Ascending aorta (tissue), 2 donors: ENCODE measurements around the gene C1QA. TPM values are rescaled to one million over a fixed set of nuclear protein-coding genes. Genes with fewer than 3 reads are reported as not detected.

Experiments
- DNase-seq, 2 donors: peaks; one replicate each; pipeline ENCODE4 v3.0.0-alpha.2; 2019; ENCODE audit warnings: low spot score in 2 of 2
- H3K27ac ChIP-seq, 2 donors: fragments of 200-600 bp; sonication (generic); one replicate each; pipeline ENCODE4 v1.5.1; 2016 to 2017; ENCODE audit warnings: mild to moderate bottlenecking in 1 of 2
- H3K27me3 ChIP-seq: fragments of 200-600 bp; sonication (generic); one replicate; pipeline ENCODE4 v1.5.1; 2017
- H3K36me3 ChIP-seq, 2 donors: fragments of 200-600 bp; sonication (generic); one replicate each; pipeline ENCODE4 v1.5.1; 2016
- H3K4me1 ChIP-seq, 2 donors: fragments of 200-600 bp; sonication (generic); one replicate each; pipeline ENCODE4 v1.5.1; 2016 to 2017; ENCODE audit warnings: mild to moderate bottlenecking in 1 of 2
- H3K4me3 ChIP-seq, 2 donors: fragments of 200-600 bp; sonication (generic); one replicate each; pipeline ENCODE4 v1.5.1; 2016 to 2017; ENCODE audit warnings: mild to moderate bottlenecking in 1 of 2
- H3K9me3 ChIP-seq, 2 donors: fragments of 200-600 bp; sonication (generic); one replicate each; pipeline ENCODE4 v1.5.1; 2016
- intact Hi-C: fragments of 100-400 bp; cut with DNase I; formaldehyde crosslinking; loops from one replicate; pipeline ENCODE4 v1.15.1; 2023
- total RNA-seq: library from RNA; depleted of rRNA; stranded (reverse); fragments of >200 nt; gene quantifications from one replicate; pipeline ENCODE4 v1.1.0, GENCODE V29; 2016
- TF ChIP-seq, protein P1 (sequence below), 3 experiments: fragments of 200-600 bp in 2 of 3; fragments of 450-650 bp in 1 of 3; sonication (generic) in 2 of 3; IDR thresholded peaks; one replicate each; pipeline ENCODE4 v1.5.1; 2016 to 2019; ENCODE audit warnings: antibody characterized with exemption in 3 of 3, mild to moderate bottlenecking in 1 of 3, moderate library complexity in 1 of 3

The C1QA gene
- total RNA-seq, 1 donor from 2014 or later: 202 TPM

- Histone ChIP-seq H3K4me1 (no peaks in the 10 kb centered on the region), H3K36me3 (no peaks in the 10 kb centered on the region), H3K27me3 (peaks cover 3% of the 10 kb centered on the region), H3K4me3 (no peak overlapping the region), H3K9me3 (no peaks in the 10 kb centered on the region), H3K27ac (no peak overlapping the region)
- TF ChIP-seq, protein P1, sequence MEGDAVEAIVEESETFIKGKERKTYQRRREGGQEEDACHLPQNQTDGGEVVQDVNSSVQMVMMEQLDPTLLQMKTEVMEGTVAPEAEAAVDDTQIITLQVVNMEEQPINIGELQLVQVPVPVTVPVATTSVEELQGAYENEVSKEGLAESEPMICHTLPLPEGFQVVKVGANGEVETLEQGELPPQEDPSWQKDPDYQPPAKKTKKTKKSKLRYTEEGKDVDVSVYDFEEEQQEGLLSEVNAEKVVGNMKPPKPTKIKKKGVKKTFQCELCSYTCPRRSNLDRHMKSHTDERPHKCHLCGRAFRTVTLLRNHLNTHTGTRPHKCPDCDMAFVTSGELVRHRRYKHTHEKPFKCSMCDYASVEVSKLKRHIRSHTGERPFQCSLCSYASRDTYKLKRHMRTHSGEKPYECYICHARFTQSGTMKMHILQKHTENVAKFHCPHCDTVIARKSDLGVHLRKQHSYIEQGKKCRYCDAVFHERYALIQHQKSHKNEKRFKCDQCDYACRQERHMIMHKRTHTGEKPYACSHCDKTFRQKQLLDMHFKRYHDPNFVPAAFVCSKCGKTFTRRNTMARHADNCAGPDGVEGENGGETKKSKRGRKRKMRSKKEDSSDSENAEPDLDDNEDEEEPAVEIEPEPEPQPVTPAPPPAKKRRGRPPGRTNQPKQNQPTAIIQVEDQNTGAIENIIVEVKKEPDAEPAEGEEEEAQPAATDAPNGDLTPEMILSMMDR (IDR thresholded peaks at IDR 0.05): no peak
- intact Hi-C loops: no loop called here
- DNase-seq: no peak
These were observed 30.3 kb upstream of the C1QA start for GRCh38 chr1:22606161-22606560.

DNA sequence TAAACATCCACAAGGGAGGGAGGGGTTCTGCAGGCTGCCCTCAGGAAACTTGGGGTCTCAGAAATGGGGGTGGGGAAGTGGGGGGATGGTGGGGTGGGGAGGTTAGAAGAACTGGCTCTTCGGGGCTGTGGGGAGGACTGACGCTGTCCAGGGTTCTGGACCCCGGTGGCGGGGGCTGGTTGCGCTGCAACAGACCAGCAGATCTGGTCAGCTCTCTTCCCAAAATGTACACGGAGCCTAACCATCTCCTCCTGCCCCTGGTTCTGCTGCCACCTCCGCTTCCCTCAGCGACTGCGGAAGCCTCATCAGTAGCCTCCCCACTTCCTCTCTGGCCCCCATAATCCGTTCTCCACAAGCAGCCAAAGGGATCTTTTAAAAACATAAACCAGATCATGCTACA, 29.3 kb upstream of the C1QA start:
- Histone ChIP-seq H3K27ac (no peak overlapping the region), H3K27me3 (no peaks in the 10 kb centered on the region), H3K4me1 (no peaks in the 10 kb centered on the region), H3K4me3 (no peak overlapping the region), H3K9me3 (no peaks in the 10 kb centered on the region), H3K36me3 (no peaks in the 10 kb centered on the region)
- intact Hi-C loops: no loop called here
- TF ChIP-seq, protein P1 (IDR thresholded peaks at IDR 0.05): no peak
- no peak for DNase-seq

GRCh38 chr1:22608361-22608760, 28.1 kb upstream of the C1QA start:
- TF ChIP-seq, protein P1 (IDR thresholded peaks at IDR 0.05): no peak
- H3K27ac ChIP-seq: no peak overlapping the region
- H3K27me3 ChIP-seq: no peaks in the 10 kb centered on the region
- DNase-seq: no peak
- no peak overlapping the region for H3K4me3 ChIP-seq
- H3K36me3 ChIP-seq: no peaks in the 10 kb centered on the region
- H3K4me1 ChIP-seq: no peaks in the 10 kb centered on the region
- intact Hi-C loops: no loop called here
- H3K9me3 ChIP-seq: no peaks in the 10 kb centered on the region

GRCh38 chr1:22609291-22609690, 27.1 kb upstream of the C1QA start:
- no peaks in the 10 kb centered on the region for H3K36me3 ChIP-seq
- no peak overlapping the region for H3K27ac ChIP-seq
- TF ChIP-seq, protein P1 (IDR thresholded peaks at IDR 0.05): no peak
- H3K4me1 ChIP-seq: no peaks in the 10 kb centered on the region
- H3K9me3 ChIP-seq: no peaks in the 10 kb centered on the region
- no peak for DNase-seq
- intact Hi-C loops: no loop called here
- no peaks in the 10 kb centered on the region for H3K27me3 ChIP-seq
- no peak overlapping the region for H3K4me3 ChIP-seq

DNA sequence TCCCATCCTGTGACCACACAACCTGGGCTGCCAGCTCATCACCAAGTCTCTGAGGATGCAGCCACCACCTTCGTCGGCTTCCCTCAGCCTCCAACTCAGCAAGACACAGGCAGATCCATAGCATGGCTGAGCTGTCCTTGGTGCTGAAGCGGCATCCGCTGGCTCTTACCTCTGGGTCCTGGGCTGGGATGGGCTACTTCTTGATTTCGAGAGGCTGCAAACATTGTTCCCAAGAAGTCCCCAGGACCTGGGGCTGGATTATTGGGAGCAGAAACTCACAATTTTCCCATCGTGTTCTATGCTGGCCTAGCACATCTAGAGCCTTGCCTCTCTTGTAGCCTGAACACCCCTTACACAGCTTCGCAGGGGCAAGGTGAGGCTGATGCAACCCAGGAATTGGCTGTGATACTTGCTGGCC, 24.9 kb upstream of the C1QA start:
- TF ChIP-seq, protein P1 (IDR thresholded peaks at IDR 0.05): no peak
- no peak for DNase-seq
- H3K36me3 ChIP-seq: no peaks in the 10 kb centered on the region
- no peak overlapping the region for H3K27ac ChIP-seq
- no peaks in the 10 kb centered on the region for H3K4me1 ChIP-seq
- no peaks in the 10 kb centered on the region for H3K27me3 ChIP-seq
- intact Hi-C loops: no loop called here
- no peaks in the 10 kb centered on the region for H3K9me3 ChIP-seq
- H3K4me3 ChIP-seq: no peak overlapping the region
